GM19452 (cell line): ENCODE measurements around the gene DAAM2.

ENCODE experiments used
- ATAC-seq: cut with Tn5 transposase; IDR thresholded peaks from one replicate; pipeline ENCODE4 v1.9.1; 2021; ENCODE audit not compliant: unreplicated experiment

Gene DAAM2

GRCh38 chr6:39791850-39792539 lies at the start of gene DAAM2:
Gene DAAM2 (plus strand): TSS chr6:39792376. CDS start chr6:39856303, 63,927 bp downstream.
- no peak for ATAC-seq

GRCh38 chr6:39746795-39747194 lies 45.4 kb upstream of the DAAM2 start:
- no peak for ATAC-seq

GRCh38 chr6:39752835-39753724 lies 39.1 kb upstream of the DAAM2 start:
- no peak for ATAC-seq

- no peak for ATAC-seq
Observed at GRCh38 chr6:39753725-39754045, 38.5 kb upstream of the DAAM2 start.

- ATAC-seq = no peak
Observed at GRCh38 chr6:39754514-39755115, 37.6 kb upstream of the DAAM2 start.

GRCh38 chr6:39755231-39755630 lies 36.9 kb upstream of the DAAM2 start:
- ATAC-seq = no peak

GRCh38 chr6:39756582-39756981 lies 35.6 kb upstream of the DAAM2 start:
- ATAC-seq = no peak

GRCh38 chr6:39758905-39759605 lies 33.1 kb upstream of the DAAM2 start:
- ATAC-seq = no peak

- no peak for ATAC-seq
Observed at GRCh38 chr6:39760226-39760952, 31.8 kb upstream of the DAAM2 start.

- no peak for ATAC-seq
Observed at GRCh38 chr6:39765508-39766065, 26.6 kb upstream of the DAAM2 start.

GRCh38 chr6:39769012-39769411 lies 23.2 kb upstream of the DAAM2 start:
- ATAC-seq = no peak

- no peak for ATAC-seq
Observed at GRCh38 chr6:39770446-39770845, 21.7 kb upstream of the DAAM2 start.

- ATAC-seq = no peak
Observed at GRCh38 chr6:39772559-39773273, 19.5 kb upstream of the DAAM2 start.

GRCh38 chr6:39773782-39774181 lies 18.4 kb upstream of the DAAM2 start:
- no peak for ATAC-seq

GRCh38 chr6:39776581-39776980 lies 15.6 kb upstream of the DAAM2 start:
- ATAC-seq = no peak

- ATAC-seq = no peak
Observed at GRCh38 chr6:39777218-39777617, 15.0 kb upstream of the DAAM2 start.

GRCh38 chr6:39777661-39778060 lies 14.5 kb upstream of the DAAM2 start:
- ATAC-seq = no peak

GRCh38 chr6:39778581-39779255 lies 13.5 kb upstream of the DAAM2 start:
- ATAC-seq = no peak

GRCh38 chr6:39785281-39785680 lies 6.9 kb upstream of the DAAM2 start:
- no peak for ATAC-seq
